ENCODE measurements around the gene AIMP1.

AIMP1 gene

GRCh38 chr4:106303548-106304281 is 12.6 kb upstream of the AIMP1 start:
- Mint-ChIP-seq H3K27me3 (ENCODE audit: low read depth, poor library complexity) (no peaks in the 10 kb centered on the region), H3K27ac (peak overlapping the region; percentile 74), H3K9me3 (peaks cover 5% of the 10 kb centered on the region), H3K36me3 (ENCODE audit: low read depth) (peaks cover 53% of the 10 kb centered on the region), H3K4me1 (peaks cover 4% of the 10 kb centered on the region), H3K4me3 (no peak overlapping the region)
- DNase-seq, result no peak
- no peak for TF ChIP-seq CTCF (IDR thresholded peaks at IDR 0.05)

- TF ChIP-seq CTCF (IDR thresholded peaks at IDR 0.05), result no peak
- Mint-ChIP-seq H3K36me3 (ENCODE audit: low read depth) (peaks cover 49% of the 10 kb centered on the region), H3K27ac (no peak overlapping the region), H3K9me3 (peaks cover 5% of the 10 kb centered on the region), H3K27me3 (ENCODE audit: low read depth, poor library complexity) (no peaks in the 10 kb centered on the region), H3K4me1 (peaks cover 4% of the 10 kb centered on the region), H3K4me3 (no peak overlapping the region)
- no peak for DNase-seq
These were observed 11.7 kb upstream of the AIMP1 start for GRCh38 chr4:106304632-106305031.

GRCh38 chr4:106305435-106306055 is 10.8 kb upstream of the AIMP1 start:
- no peak overlapping the region for H3K4me3 Mint-ChIP-seq
- H3K27me3 Mint-ChIP-seq (ENCODE audit: low read depth, poor library complexity), result no peaks in the 10 kb centered on the region
- no peaks in the 10 kb centered on the region for H3K9me3 Mint-ChIP-seq
- peaks cover 40% of the 10 kb centered on the region for H3K36me3 Mint-ChIP-seq (ENCODE audit: low read depth)
- no peak overlapping the region for H3K27ac Mint-ChIP-seq
- no peak for DNase-seq
- no peak for TF ChIP-seq CTCF (IDR thresholded peaks at IDR 0.05)
- H3K4me1 Mint-ChIP-seq, result peaks cover 10% of the 10 kb centered on the region

GRCh38 chr4:106306561-106306960 is 9.8 kb upstream of the AIMP1 start:
- no peaks in the 10 kb centered on the region for H3K27me3 Mint-ChIP-seq (ENCODE audit: low read depth, poor library complexity)
- H3K4me3 Mint-ChIP-seq, result no peak overlapping the region
- H3K9me3 Mint-ChIP-seq, result no peaks in the 10 kb centered on the region
- no peak overlapping the region for H3K27ac Mint-ChIP-seq
- no peak for TF ChIP-seq CTCF (IDR thresholded peaks at IDR 0.05)
- peaks cover 16% of the 10 kb centered on the region for H3K4me1 Mint-ChIP-seq
- no peak for DNase-seq
- H3K36me3 Mint-ChIP-seq (ENCODE audit: low read depth), result peaks cover 35% of the 10 kb centered on the region

- Mint-ChIP-seq H3K4me3 (no peak overlapping the region), H3K36me3 (ENCODE audit: low read depth) (no peaks in the 10 kb centered on the region), H3K27me3 (ENCODE audit: low read depth, poor library complexity) (no peaks in the 10 kb centered on the region), H3K9me3 (no peaks in the 10 kb centered on the region), H3K27ac (no peak overlapping the region), H3K4me1 (peaks cover 41% of the 10 kb centered on the region)
- TF ChIP-seq CTCF (IDR thresholded peaks at IDR 0.05), result no peak
- no peak for DNase-seq
These were observed 4.0 kb upstream of the AIMP1 start for GRCh38 chr4:106312377-106312776.

All from nephron progenitor cell (in vitro differentiated cells).